NOMO-1 treated with DMSO at 0.1 percent for 48 hours (cell line): ENCODE measurements around the gene SLC6A11.

Experiments
- DNase-seq: peaks from one replicate; lab custom pipeline; 2025; ENCODE audit not compliant: unreplicated experiment; lab: John Stamatoyannopoulos, UW

SLC6A11 gene

DNA sequence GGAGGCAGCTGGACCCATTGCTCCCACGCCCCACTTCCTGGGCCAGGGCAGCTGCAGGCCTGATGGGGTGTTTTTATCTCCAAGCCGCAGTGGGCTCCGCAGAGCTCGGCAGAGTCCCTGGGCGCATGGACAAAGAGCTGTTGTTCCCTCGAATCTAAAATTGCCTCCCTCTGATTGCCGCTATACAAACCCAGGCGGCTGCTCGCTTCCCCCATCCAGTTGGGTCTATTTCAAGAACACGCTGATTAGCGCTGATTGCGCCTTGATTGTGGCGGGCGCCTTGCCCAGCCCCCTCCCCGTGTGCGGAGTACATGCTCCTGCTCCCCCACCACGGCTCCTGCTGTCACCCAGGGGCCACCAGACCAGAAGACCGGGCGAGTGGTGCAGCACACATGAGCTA, 133.2 kb downstream of the SLC6A11 start:
- DNase-seq, result no peak

DNA sequence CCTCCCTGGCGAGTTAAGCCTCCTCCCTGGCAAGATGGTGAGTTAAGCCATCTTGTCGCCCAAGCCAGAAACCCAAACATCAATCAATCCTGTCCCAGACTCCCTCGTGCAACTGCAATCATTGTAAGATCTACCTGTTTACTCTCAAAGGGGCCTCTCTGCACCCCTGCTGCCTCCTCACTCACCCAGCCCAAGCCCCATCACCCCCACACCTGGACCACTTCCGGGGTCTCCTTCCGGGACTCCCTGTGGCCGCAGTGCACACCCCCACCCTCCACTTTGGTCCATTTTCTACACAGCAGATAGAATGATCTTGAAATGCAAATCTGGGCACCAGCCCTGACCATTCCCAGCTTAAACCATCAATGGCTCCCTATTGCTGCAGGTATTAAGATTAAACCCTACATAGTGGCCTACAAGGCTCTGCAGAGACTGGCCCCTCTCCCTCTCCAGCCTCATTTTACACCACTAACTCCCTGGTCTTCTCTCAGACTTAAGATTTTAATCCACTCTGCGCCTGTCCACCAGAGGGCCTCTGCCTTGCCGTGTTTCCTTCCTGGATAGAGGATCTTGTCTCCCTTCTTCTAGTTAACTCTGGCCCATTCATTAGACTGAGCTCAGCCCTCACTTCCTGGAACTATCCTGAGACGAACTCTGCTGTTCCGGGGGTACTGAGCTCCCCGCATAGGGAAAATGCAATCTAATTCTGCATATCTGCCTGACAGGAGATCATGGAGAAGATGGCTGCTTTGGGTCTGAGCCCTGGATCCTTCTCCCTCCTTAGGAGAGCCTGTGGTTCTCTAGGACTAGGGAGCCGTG, 134.7 kb downstream of the SLC6A11 start:
- DNase-seq, result no peak

DNA sequence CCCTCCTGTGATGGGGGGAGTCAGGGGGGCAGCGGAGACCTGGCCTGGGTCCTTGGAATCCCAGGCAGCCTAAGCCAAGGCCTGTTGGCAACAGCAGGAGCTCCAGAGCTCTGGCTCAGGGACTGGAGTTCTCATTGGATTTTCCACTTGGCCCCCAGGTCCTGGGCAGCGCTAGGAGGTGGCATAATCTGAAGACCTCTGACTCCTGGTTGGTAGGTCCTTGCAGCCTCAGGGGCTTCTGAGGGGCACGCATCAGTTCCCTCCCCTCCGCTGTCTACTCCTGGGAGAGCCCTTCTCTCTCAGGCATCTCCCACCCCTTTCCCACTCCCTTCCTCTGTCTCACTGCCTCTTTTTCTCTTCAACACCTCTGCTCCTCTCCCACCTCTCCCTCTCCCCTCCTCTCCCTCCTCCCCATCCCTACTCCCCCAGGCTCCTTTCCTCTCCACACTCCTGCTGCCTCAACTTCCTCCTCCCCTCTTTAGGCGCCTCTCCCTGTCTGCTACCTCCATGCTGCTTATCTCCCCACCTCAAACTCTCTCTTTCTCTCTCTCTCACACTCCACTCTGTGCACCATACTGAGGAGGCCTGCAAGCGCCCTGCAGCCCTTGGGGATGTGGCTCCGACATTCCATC, 135.4 kb downstream of the SLC6A11 start:
- DNase-seq, result no peak

DNA sequence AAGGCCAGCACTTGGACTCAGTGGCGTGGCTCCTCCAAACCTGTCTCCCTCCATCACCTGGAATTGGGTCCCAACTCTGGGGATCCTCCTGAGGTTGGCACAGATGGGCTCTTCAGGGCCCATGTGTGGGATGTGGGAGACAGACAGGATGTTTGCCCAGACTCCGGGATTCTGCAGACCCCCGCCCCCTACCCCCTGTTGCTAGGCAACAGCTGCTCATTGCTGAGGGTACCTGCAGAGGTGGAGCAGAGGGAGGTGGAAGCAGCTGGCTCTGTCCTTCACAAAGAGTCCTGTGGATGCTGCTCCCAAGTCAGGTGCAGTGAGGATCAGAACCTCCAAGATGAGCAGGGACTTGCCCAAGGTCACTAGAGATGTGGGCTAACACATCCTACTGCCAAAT, 136.5 kb downstream of the SLC6A11 start:
- DNase-seq, result no peak

DNA sequence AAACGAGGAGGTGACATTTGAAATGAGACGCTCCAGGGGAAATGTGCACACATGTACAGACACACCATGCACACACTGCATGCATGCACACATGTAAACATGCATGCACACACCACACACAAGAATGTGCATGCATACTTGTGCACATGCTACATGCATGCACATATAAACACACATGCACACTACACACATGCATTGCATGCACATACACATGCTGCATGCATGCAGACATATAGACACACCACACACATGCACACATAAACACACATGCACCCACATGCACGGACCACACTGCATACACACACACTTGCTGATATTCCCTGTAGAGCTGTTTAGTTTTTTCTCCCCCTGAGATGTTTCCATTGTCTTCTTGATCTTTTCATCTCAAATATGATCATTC, 138.7 kb downstream of the SLC6A11 start:
- no peak for DNase-seq

DNA sequence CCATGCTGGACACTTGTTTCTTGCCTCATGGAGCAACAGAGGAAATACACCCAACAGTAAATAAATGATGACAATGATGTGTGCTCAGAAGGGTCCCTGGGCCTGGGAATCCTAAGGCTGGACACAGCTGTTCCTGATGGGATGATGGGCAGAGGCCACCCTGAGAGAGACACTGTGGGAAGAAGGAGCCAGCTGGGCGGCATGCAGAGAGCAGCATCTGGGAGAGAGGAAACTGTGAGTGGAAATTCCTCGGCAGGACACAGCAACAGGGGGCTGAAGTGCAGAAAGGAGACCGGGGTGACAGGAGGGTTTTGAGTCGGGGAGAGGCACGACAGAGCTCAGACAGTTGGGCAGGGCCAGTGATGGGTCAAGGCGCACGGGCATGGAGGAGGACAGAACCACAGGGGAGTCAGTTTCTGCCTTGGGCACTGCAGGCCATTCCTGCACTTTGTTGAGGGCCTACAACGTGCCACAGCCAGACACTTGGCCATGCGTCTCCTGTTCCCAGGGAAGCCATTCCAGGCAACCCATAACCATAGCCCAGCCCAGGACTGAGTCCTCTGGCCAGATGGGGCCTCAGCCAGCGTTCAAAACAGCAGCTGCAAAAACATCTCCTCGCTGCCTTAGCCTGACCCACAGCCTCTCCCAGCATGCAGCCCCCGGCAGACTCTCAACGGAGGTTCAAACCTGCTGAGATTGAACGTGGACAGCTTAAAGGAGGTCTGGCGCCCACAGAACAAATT, 139.9 kb downstream of the SLC6A11 start:
- DNase-seq, result no peak

DNA sequence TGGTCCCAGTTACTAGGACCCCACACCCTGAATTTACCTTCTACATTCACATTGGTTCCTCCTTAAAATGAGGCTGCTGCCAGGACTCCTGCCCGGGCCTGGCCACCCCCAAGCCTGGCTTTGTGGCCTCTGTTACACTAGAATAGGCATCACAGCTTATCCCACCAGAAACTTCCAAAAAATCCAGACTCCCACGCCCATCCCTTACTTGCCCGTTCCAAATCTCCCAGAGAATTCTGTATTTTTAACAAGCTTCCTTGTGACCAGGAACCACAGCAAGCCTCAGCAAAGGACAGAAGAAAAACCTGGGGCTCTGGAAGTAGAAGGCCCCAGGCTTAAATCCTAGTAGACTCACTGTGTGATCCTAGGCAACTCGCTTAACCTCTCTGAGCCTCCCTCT, 140.5 kb downstream of the SLC6A11 start:
- DNase-seq, result no peak

DNA sequence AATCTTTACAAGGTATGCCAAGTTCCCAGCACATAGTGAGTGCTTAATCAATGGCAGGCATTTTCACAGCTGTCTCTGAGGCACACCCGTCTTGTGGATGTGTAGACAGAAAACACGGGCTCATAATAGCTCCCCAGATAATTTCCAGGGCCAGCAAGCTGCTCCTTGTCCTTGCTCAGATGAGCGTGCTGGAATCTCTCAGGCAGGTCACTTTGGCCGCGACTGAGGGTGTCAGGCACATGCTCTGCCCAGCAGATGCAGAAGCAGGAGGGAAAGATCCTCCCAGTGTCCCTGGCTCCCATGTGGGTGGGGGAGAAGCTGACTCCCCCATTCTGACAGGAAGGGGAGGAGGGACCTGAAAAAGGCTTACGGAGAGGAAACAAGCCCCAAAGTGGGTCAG, 141.0 kb downstream of the SLC6A11 start:
- no peak for DNase-seq

DNA sequence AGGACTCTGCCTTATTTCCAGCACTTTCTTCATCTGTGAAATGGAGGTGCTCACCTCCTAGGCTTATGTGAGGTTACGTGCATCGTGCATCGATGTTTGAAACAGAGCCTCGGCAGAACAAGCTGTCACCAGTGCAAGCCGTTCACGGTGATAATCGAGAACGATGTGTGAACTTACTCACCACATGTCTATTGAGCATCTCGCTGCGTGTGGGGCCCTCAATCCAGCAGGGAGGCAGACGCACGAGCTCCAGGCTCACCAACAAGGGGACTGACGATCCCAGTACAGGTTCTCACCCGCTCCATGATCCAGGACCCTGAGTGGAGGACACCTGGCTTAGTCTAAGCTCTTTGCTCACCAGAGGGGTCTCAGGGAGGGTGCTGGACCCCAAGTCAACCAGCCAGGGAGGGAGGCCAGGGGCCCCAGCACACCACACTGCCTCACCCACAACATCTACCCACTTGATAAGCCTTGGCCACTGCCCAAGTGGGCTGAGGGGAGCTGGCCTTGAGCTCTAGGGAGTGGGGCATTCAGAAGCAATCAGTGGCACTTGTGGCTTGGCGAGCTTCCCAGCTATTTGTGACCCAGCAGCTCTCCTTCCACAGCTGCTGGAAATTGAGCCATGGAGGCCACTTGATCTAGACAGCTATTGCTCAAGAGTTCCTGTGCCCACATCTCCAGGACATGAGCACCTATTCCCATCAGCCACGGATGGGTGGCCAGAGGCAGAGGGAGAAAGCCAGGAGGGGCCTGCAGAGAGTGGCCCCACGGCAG, 142.1 kb downstream of the SLC6A11 start:
- DNase-seq, result no peak

DNA sequence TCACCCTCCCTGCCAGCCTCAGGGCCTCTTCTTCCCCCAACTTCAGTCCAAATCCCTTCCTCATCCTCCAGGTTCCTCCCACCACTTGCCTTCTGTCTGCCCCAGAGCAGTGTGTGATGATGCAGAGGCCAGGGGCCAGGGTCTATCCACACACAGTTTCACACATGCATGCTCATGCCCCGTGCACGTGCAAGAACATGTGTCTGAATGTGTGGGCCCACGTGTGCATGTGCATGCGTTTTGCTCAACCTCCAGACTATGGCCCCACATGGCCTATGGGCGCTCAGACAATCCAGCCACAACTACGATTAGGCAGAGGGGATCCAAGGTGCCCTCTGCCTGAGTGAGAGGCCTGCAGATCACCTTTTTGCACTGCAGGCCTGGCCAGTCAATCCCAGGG, 144.2 kb downstream of the SLC6A11 start:
- no peak for DNase-seq

DNA sequence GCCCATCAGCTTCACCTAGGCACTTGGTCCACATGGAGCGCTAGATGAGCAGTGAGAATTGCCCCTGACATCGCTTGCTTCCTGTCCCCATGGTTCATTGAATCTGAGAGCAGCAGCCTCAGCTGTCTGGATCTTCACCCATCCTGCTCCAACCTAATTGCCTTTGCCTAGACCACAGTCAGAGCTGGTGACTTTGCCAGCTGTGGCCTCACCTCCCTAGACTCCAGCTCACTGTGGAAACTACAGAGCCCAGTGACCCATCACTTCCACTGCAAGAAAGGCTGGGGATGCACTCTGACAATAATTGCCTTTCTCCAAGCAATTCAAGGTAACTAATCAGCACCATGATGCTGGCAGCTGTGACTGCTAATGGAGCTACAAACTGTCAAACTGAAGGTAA, 145.9 kb downstream of the SLC6A11 start:
- no peak for DNase-seq

DNA sequence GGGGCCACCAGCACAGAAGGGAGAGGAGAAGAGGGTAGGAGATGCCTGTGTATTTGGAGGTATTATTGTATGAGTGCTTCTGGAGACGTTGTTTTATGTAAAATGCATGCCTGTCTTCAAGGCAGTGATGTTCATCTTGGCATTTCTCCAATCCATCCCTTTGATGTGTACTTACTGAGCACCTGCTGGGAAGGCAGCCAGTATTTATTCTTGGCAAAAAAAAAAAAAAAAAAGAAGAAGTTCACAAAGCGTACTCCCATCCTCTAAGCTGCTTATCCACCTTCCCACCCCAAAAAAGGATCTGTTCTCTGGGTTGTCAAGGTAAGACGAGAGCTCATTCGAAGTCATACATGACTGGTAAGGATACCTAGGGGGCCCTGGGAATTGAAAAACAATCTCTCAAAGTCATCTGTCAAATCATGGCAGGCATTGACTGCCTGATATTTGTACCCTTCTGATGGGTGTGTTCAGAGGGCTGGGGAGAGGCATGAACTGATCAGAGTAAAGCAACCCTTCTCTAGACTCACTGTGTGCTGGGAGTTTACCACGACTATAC, 146.5 kb downstream of the SLC6A11 start:
- no peak for DNase-seq

DNA sequence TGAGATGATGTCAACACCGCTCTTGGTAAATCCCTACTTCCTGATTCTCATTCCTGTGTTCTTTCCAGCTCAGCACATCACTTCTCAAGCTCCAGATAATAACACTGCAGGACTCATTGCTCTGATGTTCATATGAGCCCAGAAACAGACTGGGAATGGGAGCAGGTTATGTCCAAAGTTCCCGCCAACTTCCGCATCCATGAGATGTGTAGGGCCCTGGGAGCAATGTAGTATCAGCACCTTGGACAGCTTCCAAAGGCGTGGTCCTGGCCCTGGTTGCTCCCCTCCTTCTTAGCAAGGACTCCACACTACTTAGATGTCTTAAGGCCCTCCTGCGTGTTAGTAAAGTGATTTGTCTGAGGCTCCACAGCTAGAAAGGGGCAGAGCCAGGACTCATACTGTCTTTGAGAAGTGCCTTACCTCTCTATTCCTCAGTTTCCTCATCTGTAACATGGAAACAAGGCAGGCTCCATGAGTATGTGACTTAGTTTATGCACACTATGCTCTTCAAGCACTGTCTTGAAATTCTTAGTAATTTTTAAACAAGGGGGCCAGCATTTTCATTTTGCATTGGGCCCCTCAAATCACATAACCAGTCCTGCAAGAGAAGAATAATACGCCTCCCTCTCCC, 148.6 kb downstream of the SLC6A11 start:
- no peak for DNase-seq

DNA sequence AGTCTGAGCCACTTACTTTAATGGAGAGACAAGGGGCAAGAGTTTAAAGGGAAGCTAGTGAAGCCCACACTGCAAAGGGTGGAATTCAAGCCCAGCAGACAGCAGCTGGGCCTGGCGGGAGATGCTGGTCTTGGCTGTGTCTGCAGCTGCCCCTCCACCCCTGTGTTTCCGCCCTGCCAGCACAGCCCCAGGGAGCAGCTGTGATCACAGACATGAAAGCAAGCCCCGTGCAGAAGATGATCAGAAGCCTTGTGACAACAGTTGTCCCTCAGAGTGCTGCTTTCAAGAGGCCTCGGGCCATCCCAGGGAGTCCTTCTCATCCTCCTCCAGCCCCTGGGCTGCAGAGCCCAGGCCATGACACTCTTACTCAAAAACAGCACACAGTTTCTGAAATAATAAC, 152.4 kb downstream of the SLC6A11 start:
- no peak for DNase-seq

DNA sequence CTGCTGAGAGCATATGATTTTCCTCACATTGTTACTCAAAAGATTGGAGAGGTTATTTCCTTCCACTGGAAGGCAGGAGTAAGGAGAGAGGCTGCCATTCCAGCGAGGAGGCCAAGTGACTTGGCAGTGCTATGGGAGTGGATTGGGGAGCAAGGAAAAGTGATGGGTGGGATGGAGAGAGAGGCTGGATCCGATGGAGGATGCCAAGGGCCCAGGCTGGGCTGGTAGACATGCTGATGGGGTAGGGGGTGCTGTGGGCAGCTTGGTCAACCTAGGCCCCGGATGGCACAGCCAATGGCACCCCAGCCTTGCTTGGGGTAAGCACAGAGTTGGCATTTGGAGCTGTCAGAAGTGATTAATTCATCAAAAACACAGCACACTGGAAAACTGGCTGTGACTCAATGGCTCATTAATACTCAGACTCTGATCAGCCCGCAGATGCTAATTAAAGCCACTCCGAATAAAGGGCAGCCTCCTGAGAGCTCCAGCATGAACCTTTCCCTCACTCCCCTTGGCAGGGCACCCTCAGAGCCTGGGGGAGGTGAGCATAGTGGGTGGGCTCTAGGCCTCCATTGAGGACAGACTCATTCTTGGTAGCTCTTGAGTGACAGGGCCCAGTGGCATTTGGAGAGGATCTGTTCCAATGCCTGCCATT, 154.4 kb downstream of the SLC6A11 start:
- DNase-seq, result no peak

DNA sequence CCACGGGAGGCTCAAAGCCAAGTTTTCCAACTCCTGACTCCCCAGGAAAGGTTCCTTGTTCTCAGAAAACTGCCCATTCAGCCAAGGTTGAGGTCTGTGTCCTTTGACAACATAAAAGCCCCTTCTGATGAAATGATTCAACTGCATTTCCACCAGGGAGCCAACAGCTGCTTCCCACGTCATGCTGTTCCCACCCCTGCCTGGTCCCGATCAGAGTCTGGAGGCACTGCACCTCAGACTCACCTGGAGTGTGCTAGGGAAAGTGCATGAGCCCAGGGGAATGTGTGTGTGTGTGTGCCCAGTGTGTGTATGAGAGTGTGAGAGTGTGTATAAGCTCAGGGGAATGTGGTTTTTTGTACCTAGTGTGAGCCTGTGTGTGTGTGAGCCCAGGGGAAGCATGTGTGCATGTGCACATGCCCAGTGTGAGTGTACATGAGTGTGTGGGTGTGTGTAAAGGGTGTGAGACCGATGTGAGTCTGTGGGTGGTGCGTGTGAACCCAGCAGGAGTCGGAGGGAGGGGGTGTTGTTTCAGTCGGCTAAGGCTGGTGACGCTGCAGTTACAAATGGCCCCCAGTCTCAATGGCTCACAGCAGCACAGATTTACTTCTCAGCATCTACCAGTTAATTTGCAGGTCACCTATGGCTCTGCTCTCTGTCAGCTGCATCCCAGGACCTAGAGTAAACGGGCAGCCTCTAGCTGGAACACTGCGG, 156.2 kb downstream of the SLC6A11 start:
- no peak for DNase-seq

DNA sequence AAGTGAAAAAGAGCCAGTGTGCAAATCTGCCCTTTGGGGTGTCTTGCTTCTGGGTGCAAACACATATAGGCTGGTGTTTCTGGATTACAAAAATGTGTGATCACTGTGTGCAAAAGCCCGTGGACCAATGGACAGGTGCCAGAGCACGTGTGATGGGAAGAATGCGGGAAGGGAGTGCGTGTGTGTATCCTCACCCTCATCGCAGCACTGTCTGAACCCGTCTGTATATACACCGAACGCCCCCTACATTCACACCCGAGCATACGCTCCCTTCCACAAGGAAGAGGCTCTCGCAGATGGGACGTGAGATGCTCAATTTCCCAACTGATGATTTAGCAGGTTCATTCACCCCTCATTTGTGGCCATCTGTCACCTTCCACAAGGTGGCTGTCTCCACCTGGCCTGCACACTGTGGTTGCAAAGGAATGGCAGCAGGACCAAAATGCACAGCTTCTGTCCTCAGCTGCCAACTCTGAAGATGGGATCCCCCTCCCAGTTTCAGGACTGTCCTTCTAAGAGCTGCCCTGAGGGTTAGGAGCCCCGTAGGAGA, 157.1 kb downstream of the SLC6A11 start:
- no peak for DNase-seq

DNA sequence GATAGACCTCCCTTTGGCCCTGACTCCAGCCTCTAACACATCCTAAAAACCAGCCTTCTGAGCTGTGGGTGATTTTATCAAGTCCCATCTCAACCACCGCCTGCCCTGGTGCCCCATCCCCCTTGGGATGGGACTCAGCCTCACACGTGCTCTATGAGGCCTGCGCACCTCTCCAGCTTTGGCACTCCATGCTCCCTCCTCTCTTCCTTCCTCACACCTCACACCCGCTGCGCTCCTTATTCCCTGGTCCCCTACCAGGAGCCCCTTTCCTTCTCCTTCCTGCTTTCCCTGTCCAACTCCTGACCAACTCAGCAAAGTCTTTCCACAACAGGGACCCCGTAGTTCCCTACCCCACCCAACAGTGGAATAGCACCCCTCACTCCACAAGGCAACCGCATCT, 158.1 kb downstream of the SLC6A11 start:
- no peak for DNase-seq

DNA sequence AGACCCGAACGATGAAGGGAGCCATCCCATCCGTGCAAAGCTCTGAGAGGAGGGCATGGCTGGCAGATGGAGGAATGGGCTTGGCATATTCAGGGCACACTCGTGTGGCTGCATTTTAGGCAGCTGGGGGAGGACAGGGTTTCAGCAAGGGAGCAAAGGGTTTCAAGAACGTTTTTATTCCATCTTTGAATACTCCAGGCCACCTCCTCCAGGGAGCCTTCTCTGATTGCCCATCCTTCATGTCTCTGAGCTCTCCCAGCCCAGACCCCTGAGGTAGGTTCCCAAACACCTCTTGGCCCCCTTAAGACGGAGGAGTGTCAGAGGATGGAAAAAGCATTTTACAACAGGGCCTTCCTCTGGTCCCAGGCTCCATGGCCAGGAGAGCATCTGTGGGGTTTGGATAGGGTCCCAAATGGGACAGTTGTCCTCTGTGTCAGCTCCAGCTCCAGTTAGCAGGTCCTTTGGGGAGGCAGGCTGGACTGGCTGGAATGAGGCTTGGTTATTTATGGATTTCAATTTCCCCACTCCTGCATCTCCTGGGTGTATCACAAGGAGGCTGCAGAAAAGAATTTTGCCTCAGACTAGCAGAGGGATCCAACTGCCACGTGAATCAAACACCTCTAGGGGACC, 158.8 kb downstream of the SLC6A11 start:
- no peak for DNase-seq
